ENCODE measurements around the gene MED27. TPM values are rescaled to one million over a fixed set of nuclear protein-coding genes. Genes with fewer than 3 reads are reported as not detected.
A peak's percentile ranks its signal among the peaks of the same experiment; 100 is the strongest.

Gene MED27
- total and polyA plus RNA-seq, 2 of the 8 experiments (the other 6 are each of a cell fraction or from before 2014, with no cell fraction given): 29.9 to 56.5 TPM

- no peak overlapping the region for H3K9ac ChIP-seq (replicated peaks in 1 of 4; ENCODE audit: extremely low read depth in 1 of 4, low read depth in 3 of 4, low read length in 3 of 4)
- no peak overlapping the region for H2BK120ac ChIP-seq (replicated peaks; ENCODE audit: low read depth, low read length)
- no peak overlapping the region for H3K4me2 ChIP-seq (ENCODE audit: insufficient read depth in 1 of 2, low read depth in 2 of 2, low read length in 2 of 2)
- H3K14ac ChIP-seq (ENCODE audit: insufficient read length): no peak overlapping the region
- H3K23me2 ChIP-seq (ENCODE audit: low read depth, low read length): no peaks in the 10 kb centered on the region
- H3K36me3 ChIP-seq (ENCODE audit: control insufficient read depth in 2 of 4, insufficient read depth in 4 of 4, low read length in 3 of 4): no peaks in the 10 kb centered on the region
- H2BK20ac ChIP-seq (ENCODE audit: low read length): no peak overlapping the region
- ChIA-PET POLR2A (ENCODE audit: partially characterized antibody) (no interaction called here), CTCF (ENCODE audit: partially characterized antibody) (no interaction called here)
- no peak overlapping the region for H4K91ac ChIP-seq (replicated peaks; ENCODE audit: insufficient read length, low read length)
- H4K20me1 ChIP-seq (replicated peaks in 1 of 2; ENCODE audit: control insufficient read depth in 1 of 2, insufficient read depth in 2 of 2, low read length in 2 of 2): no peaks in the 10 kb centered on the region
- DNase-seq (ENCODE audit: low read depth in 1 of 2, low spot score in 2 of 2) (no peak), FAIRE-seq (no peak)
- no peak overlapping the region for H3K4ac ChIP-seq (replicated peaks; ENCODE audit: insufficient read length, low read depth, low read length)
- H2BK12ac ChIP-seq (ENCODE audit: low read depth, low read length): no peak overlapping the region
- no peak overlapping the region for H2BK15ac ChIP-seq (ENCODE audit: low read length)
- H4K5ac ChIP-seq (ENCODE audit: insufficient read length, low read depth, low read length): no peak overlapping the region
- peaks cover 8% of the 10 kb centered on the region; the same call in 1 of the 2 replicates for H3K79me1 ChIP-seq (ENCODE audit: low read depth, low read length)
- H3K56ac ChIP-seq (replicated peaks; ENCODE audit: insufficient read length, low read depth, low read length): peak overlapping the region; percentile 22
- H3K9me3 ChIP-seq (ENCODE audit: insufficient read depth in 2 of 2, low read depth in 1 of 2, low read length in 1 of 2): no peaks in the 10 kb centered on the region
- H3K79me2 ChIP-seq (ENCODE audit: control insufficient read depth in 1 of 2, insufficient read depth in 2 of 2, low read length in 2 of 2): no peaks in the 10 kb centered on the region
- H3K23ac ChIP-seq (ENCODE audit: insufficient read length): no peak overlapping the region
- 89% methylated on average over 3 of the region's 3 CpGs; no CpG with 5 or more reads in 1 of the 2 experiments for WGBS, 2 experiments (ENCODE audit: extremely low coverage in 1 of 2, insufficient coverage in 1 of 2, insufficient read length in 1 of 2, insufficient replicate concordance in 2 of 2, low coverage in 1 of 2, low lambda C conversion rate in 2 of 2, missing lambda C conversion rate in 1 of 2)
- H2AFZ ChIP-seq (ENCODE audit: low read length): no peak overlapping the region
- no peak overlapping the region for H3K27ac ChIP-seq (ENCODE audit: low read depth, low read length)
- no peak overlapping the region for H3K4me3 ChIP-seq (ENCODE audit: extremely low read depth in 1 of 4, insufficient read depth in 2 of 4, low read depth in 3 of 4, low read length in 4 of 4)
- no peak overlapping the region for H4K8ac ChIP-seq (ENCODE audit: extremely low read depth, insufficient read depth, low read length)
- H3K4me1 ChIP-seq (replicated peaks in 1 of 4; ENCODE audit: control insufficient read depth in 3 of 4, insufficient read depth in 4 of 4, low read length in 3 of 4): peaks cover 4 to 14% (median 9%) of the 10 kb centered on the region in 4 experiments; a peak in 5 of 7 replicates
- no peak overlapping the region for H2AK5ac ChIP-seq (ENCODE audit: low read depth, low read length)
- H3K18ac ChIP-seq (ENCODE audit: extremely low read depth, low read length): no peak overlapping the region
- H2BK5ac ChIP-seq (ENCODE audit: low read depth, low read length): no peak overlapping the region
- H3K27me3 ChIP-seq (replicated peaks in 1 of 4; ENCODE audit: control insufficient read depth in 3 of 4, extremely low read depth in 1 of 4, insufficient read depth in 3 of 4, low read length in 3 of 4): no peaks in the 10 kb centered on the region
- TF ChIP-seq PHF8 (conservative IDR thresholded peaks at IDR 0.05; ENCODE audit: low read depth, low read length): no peak
- TF ChIP-seq TBP (IDR thresholded peaks at IDR 0.05; ENCODE audit: low read depth, low read length): no peak
- no peak for TF ChIP-seq RBBP5 (IDR thresholded peaks at IDR 0.05; ENCODE audit: borderline replicate concordance, low read depth, low read length)
- no peak for TF ChIP-seq YY1 (IDR thresholded peaks at IDR 0.05; ENCODE audit: low read depth, low read length)
- TF ChIP-seq BCL11A (IDR thresholded peaks at IDR 0.05; ENCODE audit: low read depth in 2 of 2, low read length in 2 of 2): no peak
- TF ChIP-seq CBX5 (IDR thresholded peaks at IDR 0.05; ENCODE audit: low read depth, low read length): no peak
- TF ChIP-seq CTBP2 (IDR thresholded peaks at IDR 0.05; ENCODE audit: borderline replicate concordance, insufficient read depth, insufficient read length, low read length): no peak
- no peak for TF ChIP-seq MAFK (IDR thresholded peaks at IDR 0.05; ENCODE audit: low read depth, low read length)
- no peak for TF ChIP-seq KDM5A (IDR thresholded peaks at IDR 0.05; ENCODE audit: low read length)
- no peak for TF ChIP-seq CEBPB (IDR thresholded peaks at IDR 0.05; ENCODE audit: low read depth, low read length)
- TF ChIP-seq CHD2 (IDR thresholded peaks at IDR 0.05; ENCODE audit: low read length): no peak
- no peak for TF ChIP-seq RAD21 (IDR thresholded peaks at IDR 0.05 in 1 of 2, conservative IDR thresholded peaks at IDR 0.05 in 1 of 2; ENCODE audit: low read depth in 2 of 2, low read length in 2 of 2)
- TF ChIP-seq HDAC6 (IDR thresholded peaks at IDR 0.05; ENCODE audit: low read depth, low read length): no peak
- no peak for TF ChIP-seq POLR2AphosphoS5 (IDR thresholded peaks at IDR 0.05; ENCODE audit: low read depth, low read length)
- TF ChIP-seq FOSL1 (IDR thresholded peaks at IDR 0.05; ENCODE audit: insufficient read depth, low read depth, low read length): no peak
These were observed 156.5 kb downstream of the MED27 start for GRCh38 chr9:131923132-131923671.
